22Rv1 (cell line): ENCODE data around the gene TGM1.
"Not testable (repeated sequence)": the region's sequence is repeated elsewhere in the genome, so short reads cannot be mapped to it uniquely, and the experiment has no call there.

Experiments
- CTCF ChIP-seq: fragments of 450-650 bp; IDR thresholded peaks from 2 replicates; pipeline ENCODE4 v1.5.1; 2017; ENCODE audit warnings: mild to moderate bottlenecking
- ZFX ChIP-seq: fragments of 450-650 bp; IDR thresholded peaks from 2 replicates; pipeline ENCODE4 v1.6.1; 2017; ENCODE audit warnings: antibody characterized with exemption, borderline replicate concordance

- TF ChIP-seq CTCF, ZFX: not testable (repeated sequence)
These were observed 40.0 kb downstream of the TGM1 start for GRCh38 chr14:24222987-24223386.
